ENCODE results near the gene SOBP.

The SOBP gene

DNA sequence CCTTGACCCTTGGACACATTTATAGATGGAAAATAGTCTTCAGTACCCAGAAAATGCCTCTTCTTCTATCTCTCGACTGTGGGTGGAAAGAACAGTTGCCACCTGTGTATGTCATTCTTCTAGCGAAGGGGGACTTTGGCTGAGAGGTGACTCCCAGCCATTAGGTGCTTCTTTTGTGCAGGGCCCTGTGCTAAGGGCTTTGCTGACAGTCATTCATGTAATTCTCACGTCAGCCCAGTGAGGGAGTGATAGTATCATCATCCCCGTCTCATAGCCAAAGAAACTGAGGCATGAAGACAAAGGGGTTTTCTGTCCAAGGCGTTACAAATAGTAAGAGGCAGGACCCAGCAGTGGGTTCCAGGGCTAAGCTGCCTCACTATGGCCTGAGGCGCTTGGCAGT is 173.4 kb downstream of the SOBP start:
- no peak overlapping the region for H3K4me3 ChIP-seq (ENCODE audit: low read depth, low read length)
- no peak for DNase-seq (ENCODE audit: low read depth)
- TF ChIP-seq, protein P1, sequence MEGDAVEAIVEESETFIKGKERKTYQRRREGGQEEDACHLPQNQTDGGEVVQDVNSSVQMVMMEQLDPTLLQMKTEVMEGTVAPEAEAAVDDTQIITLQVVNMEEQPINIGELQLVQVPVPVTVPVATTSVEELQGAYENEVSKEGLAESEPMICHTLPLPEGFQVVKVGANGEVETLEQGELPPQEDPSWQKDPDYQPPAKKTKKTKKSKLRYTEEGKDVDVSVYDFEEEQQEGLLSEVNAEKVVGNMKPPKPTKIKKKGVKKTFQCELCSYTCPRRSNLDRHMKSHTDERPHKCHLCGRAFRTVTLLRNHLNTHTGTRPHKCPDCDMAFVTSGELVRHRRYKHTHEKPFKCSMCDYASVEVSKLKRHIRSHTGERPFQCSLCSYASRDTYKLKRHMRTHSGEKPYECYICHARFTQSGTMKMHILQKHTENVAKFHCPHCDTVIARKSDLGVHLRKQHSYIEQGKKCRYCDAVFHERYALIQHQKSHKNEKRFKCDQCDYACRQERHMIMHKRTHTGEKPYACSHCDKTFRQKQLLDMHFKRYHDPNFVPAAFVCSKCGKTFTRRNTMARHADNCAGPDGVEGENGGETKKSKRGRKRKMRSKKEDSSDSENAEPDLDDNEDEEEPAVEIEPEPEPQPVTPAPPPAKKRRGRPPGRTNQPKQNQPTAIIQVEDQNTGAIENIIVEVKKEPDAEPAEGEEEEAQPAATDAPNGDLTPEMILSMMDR (IDR thresholded peaks at IDR 0.05; ENCODE audit: insufficient read depth, low read depth, low read length, missing control alignments) = no peak

DNA sequence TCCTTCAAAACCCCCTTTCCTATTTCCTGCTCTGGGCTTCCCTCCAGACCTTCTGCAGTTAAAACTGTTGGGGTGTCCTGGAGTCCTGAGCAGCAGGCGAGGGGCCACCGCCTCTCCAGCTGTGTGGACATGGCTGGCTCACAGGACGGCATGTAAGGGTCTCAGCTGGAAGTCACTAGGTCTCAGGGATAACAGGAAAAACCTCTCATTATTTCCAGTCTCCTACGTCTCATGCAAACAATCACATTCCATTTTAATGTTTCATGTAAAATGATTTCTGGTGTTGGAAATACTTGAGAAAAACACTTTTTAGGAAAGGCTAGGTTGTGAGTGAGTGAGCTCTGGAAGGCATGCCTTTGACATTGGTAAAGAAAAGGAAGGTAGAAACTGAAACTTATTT is 175.5 kb downstream of the SOBP start:
- TF ChIP-seq, protein P1 (IDR thresholded peaks at IDR 0.05; ENCODE audit: insufficient read depth, low read depth, low read length, missing control alignments) = no peak
- DNase-seq (ENCODE audit: low read depth) = no peak
- H3K4me3 ChIP-seq (ENCODE audit: low read depth, low read length) = no peak overlapping the region

DNA sequence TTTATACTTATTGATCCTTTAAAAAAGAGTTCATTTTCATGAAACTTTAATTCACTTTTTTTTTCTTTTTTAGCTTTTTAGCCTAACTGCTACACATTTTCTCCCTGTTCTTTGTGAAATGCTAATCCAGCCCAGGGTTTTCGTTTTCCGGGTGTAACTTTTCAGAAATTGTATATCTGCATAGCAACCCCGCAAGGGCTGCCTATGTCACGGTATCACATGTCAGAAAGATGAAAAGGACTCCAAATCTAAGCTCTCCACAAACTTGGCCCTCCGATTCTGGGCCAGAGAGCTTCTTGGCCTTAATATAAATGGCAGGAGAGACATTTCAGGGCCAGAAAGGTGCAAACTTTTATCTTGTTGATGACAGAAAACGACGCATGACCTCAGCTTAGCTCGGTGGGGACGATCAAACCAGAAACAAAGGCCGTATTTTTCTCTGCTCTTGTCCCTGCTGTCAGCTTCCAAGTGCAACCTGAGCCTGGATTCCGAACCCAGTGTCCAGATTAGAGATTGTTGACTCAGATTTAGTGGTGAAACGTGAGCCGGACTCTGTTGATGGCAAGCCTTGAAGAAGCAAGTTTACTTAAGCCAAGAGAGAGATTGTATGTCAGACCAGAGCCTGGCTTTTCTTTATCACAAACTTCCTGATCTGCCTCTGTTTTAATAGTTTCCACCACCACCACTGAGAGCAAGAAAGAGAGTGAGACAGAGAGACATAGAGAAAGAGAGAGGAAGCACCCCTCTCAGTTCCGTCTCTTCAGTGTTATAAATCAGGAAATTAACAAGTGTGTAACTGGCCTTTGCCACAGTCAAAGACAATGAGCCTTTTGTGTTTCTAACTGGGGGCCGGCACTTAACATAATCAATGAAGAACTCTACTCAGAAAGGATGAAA is 176.4 kb downstream of the SOBP start:
- TF ChIP-seq, protein P1 (IDR thresholded peaks at IDR 0.05; ENCODE audit: insufficient read depth, low read depth, low read length, missing control alignments) = no peak
- DNase-seq (ENCODE audit: low read depth) = no peak
- H3K4me3 ChIP-seq (ENCODE audit: low read depth, low read length) = no peak overlapping the region

DNA sequence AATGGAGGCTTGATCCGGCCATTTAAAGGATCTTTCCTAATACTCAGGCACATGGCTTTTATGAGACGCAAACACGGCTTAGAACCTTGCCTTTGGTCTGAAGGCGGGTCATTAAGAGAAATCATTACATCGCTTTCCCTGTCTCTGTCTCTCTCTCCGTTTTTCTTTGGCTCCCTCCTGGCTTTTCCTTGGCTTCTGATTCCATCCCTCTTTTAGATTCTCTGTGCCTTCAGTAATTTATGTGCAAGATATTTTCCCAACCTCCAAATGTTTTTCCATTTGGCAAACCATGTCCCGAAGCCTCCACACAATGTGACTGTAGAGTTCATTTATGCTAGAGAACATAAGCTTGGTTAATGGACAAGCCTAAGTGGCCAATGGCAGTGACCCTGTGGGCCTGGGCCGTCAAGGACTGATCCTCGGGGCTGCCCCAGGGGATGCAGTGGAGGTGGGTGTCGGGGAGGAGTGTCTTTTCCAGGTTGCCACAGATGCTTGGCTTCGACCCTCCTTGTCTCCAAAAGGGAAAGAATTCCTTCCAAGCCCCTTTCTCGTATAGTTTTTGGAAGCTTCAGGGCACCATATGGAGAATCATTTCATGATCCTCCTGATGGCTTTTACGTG is 177.2 kb downstream of the SOBP start:
- no peak for DNase-seq (ENCODE audit: low read depth)
- no peak overlapping the region for H3K4me3 ChIP-seq (ENCODE audit: low read depth, low read length)
- TF ChIP-seq, protein P1 (IDR thresholded peaks at IDR 0.05; ENCODE audit: insufficient read depth, low read depth, low read length, missing control alignments) = no peak

DNA sequence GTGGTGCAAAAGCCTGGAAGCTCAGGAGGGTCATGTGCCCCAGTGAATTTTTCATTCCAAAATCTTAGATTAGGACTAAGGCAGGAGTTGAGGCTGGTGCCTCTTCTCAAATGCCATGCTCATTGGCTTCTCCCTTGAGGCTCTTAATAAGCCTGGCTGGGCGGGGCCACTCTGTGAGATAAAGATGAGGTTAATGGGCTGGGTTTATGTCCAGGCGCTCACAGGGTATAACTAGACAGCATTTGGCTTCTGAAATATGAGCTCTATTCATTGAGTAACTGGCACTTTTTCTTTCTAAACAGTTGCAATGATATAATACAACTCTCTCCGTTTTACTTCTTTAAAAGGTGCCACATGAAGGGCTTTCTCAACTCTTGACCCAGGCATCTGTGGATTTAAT is 177.9 kb downstream of the SOBP start:
- DNase-seq (ENCODE audit: low read depth) = no peak
- TF ChIP-seq, protein P1 (IDR thresholded peaks at IDR 0.05; ENCODE audit: insufficient read depth, low read depth, low read length, missing control alignments) = no peak
- no peak overlapping the region for H3K4me3 ChIP-seq (ENCODE audit: low read depth, low read length)

DNA sequence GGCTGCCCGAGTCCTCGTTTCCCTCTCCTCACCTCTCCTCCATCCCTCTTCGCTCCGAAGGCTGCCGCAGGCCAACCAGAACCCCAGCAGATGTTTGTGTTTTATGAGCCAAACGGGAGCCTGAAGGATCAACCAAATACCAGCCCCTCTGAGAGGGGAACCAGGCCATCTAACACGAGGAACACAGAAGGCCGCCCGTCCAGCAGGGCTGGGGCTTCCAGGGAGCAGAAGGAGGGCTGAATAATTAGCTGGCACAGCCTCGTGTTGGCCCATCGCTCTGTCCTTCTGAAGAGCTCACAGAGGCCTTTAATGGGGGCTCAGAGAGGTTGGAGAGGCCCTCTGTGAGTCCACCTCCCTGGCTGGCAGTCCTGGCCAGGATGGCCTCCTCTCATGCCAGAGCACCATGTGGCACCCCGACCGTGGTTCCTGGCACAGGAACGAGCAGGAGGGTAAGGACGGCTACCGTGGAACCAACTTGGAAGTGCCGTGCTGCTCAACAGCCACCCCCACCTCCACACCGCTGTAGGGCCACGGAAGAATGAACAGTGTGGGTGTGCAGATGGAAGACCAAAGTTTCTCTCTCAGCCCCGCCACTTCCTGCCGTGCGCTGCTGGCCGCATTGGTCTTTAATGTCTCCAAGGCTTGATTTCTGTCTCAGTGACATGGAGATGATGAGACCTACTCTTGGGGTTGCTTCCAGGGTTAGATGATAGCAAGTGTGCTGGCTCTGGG is 179.0 kb downstream of the SOBP start:
- DNase-seq (ENCODE audit: low read depth) = peak; percentile 80
- TF ChIP-seq, protein P1 (IDR thresholded peaks at IDR 0.05; ENCODE audit: insufficient read depth, low read depth, low read length, missing control alignments) = no peak
- H3K4me3 ChIP-seq (ENCODE audit: low read depth, low read length) = no peak overlapping the region
